Transverse colon (tissue), 4 donors: Measurements from ENCODE around the gene TAS1R3.

ENCODE experiments used
- EP300 ChIP-seq: sonication (generic); formaldehyde crosslinking; IDR thresholded peaks from one replicate; pipeline ENCODE4 v1.6.1; 2017; ENCODE audit warnings: antibody characterized with exemption, low read depth
- POLR2AphosphoS5 ChIP-seq, 3 donors: sonication (generic); formaldehyde crosslinking; IDR thresholded peaks; one replicate each; pipeline ENCODE4 v1.6.1; 2016; ENCODE audit warnings: antibody characterized with exemption in 3 of 3
- TF ChIP-seq, protein P1 (sequence below), 5 experiments: fragments of 200-600 bp in 3 of 5; fragments of 450-650 bp in 2 of 5; sonication (generic) in 3 of 5; IDR thresholded peaks; 1 replicate in 2 of 5; 2 replicates in 3 of 5; pipeline ENCODE4 v1.5.1; 2016 to 2017; ENCODE audit warnings: antibody characterized with exemption in 5 of 5, inconsistent platforms in 3 of 5, mild to moderate bottlenecking in 2 of 5, moderate library complexity in 1 of 5

DNA sequence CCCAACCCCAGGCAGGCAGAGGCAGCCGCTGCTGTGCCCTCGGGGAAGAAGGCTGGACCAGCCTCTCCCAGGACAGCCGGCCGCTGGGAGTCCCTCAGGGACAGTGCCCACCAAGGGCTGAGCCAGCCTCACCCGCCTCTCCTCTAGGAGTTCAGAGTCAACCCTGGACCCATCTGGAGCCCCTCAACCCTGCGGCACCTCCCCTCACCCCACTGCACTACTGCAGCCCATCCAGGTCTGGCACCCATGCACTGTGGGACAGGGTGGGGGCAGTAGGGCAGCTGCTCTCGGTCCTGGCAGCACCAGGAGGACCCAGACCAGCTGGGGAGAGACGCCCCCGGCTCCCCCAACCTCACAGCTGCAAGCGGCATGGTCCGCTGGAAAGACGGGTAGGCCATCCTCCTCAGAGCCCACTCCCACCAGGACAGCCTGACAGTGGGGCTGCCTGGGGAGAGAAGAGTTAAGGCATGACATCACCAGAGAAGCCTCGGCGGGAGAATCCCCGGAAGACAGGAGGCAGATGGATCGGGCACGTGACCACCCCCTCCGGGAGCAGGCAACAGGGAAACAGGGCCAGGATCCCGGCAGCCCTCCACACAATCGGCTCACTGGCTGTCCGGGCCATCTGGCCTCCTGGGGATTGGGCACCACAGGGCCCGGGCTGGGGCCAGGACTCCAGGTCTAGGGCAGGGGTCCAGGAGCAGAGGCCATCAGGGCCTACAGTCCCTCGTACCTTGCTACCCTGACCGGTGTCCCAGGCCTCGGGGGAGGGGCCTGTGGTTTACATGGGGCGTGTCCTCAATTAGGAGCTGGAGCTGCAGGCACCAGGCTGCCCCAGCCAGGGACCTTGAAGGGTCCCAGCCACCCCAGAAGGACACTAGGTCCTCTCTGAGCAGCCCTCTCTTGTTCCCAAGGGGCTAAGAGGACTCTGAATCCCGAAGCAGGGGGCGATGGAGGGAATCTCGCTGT, 26.5 kb upstream of the TAS1R3 start:
- TF ChIP-seq, protein P1, sequence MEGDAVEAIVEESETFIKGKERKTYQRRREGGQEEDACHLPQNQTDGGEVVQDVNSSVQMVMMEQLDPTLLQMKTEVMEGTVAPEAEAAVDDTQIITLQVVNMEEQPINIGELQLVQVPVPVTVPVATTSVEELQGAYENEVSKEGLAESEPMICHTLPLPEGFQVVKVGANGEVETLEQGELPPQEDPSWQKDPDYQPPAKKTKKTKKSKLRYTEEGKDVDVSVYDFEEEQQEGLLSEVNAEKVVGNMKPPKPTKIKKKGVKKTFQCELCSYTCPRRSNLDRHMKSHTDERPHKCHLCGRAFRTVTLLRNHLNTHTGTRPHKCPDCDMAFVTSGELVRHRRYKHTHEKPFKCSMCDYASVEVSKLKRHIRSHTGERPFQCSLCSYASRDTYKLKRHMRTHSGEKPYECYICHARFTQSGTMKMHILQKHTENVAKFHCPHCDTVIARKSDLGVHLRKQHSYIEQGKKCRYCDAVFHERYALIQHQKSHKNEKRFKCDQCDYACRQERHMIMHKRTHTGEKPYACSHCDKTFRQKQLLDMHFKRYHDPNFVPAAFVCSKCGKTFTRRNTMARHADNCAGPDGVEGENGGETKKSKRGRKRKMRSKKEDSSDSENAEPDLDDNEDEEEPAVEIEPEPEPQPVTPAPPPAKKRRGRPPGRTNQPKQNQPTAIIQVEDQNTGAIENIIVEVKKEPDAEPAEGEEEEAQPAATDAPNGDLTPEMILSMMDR (IDR thresholded peaks at IDR 0.05), result no peak
- TF ChIP-seq POLR2AphosphoS5 (IDR thresholded peaks at IDR 0.05) (peak; percentile 26 to 52 (median 33)), EP300 (no peak)
